ENCODE results near the gene EFTUD2.

The EFTUD2 gene

GRCh38 chr17:44847586-44847985 lies 51.7 kb downstream of the EFTUD2 start, which contains the start of gene HIGD1B:
Gene HIGD1B (plus strand): TSS chr17:44847883. CDS start chr17:44848153, 270 bp downstream.
- H3K4me3 ChIP-seq (ENCODE audit: low read length) = no peak within 1 kb of the TSS
- H3K9me3 ChIP-seq (ENCODE audit: control insufficient read depth, insufficient read depth, low read length) = no peaks in the 10 kb centered on the region
- peaks cover 8% of the 10 kb centered on the region; the same call in 1 of the 2 replicates for H3K36me3 ChIP-seq (ENCODE audit: control insufficient read depth, insufficient read depth, low read length)
- H3K27ac ChIP-seq (ENCODE audit: low read length) = no peak within 1 kb of the TSS
- no CpG with 5 or more reads among the region's 2 CpGs for WGBS (ENCODE audit: insufficient coverage, insufficient read length)
- no peaks in the 10 kb centered on the region for H3K27me3 ChIP-seq (ENCODE audit: control insufficient read depth, insufficient read depth, low read length)
- H3K4me1 ChIP-seq (ENCODE audit: control insufficient read depth, insufficient read depth, low read length) = peaks cover 9% of the 10 kb centered on the region
- DNase-seq (ENCODE audit: low read depth, low spot score) = no peak

DNA sequence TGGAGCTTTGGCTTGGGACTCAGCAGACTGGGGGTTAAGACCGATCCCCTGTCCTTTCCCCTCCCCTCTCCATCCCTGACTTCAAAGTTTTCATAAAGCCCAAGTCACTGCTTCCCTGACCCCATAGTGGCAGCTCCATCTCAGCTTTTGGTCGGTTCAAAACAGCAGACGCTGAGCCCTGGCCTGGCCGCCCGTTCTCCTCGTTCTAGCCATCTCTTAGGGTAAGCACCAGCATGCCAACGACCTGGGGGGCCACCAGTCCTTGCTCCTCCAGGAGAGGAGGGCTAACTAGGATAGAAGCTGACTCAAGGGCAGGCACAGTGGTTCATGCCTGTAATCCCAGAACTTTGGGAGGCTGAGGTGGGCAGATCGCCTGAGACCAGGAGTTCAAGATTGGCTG lies 53.0 kb downstream of the EFTUD2 start:
- Histone ChIP-seq H3K36me3 (ENCODE audit: control insufficient read depth, insufficient read depth, low read length) (peaks cover 4% of the 10 kb centered on the region; the same call in 1 of the 2 replicates), H3K27ac (ENCODE audit: low read length) (no peak overlapping the region), H3K4me3 (ENCODE audit: low read length) (no peak overlapping the region), H3K27me3 (ENCODE audit: control insufficient read depth, insufficient read depth, low read length) (no peaks in the 10 kb centered on the region), H3K9me3 (ENCODE audit: control insufficient read depth, insufficient read depth, low read length) (no peaks in the 10 kb centered on the region), H3K4me1 (ENCODE audit: control insufficient read depth, insufficient read depth, low read length) (peaks cover 9% of the 10 kb centered on the region)
- DNase-seq (ENCODE audit: low read depth, low spot score) = no peak
- no CpG with 5 or more reads among the region's 8 CpGs for WGBS (ENCODE audit: insufficient coverage, insufficient read length)

GRCh38 chr17:44844390-44844830 lies 54.8 kb downstream of the EFTUD2 start:
- no peak for DNase-seq (ENCODE audit: low read depth, low spot score)
- Histone ChIP-seq H3K4me3 (ENCODE audit: low read length) (no peak overlapping the region), H3K27ac (ENCODE audit: low read length) (no peak overlapping the region), H3K4me1 (ENCODE audit: control insufficient read depth, insufficient read depth, low read length) (peaks cover 9% of the 10 kb centered on the region), H3K27me3 (ENCODE audit: control insufficient read depth, insufficient read depth, low read length) (no peaks in the 10 kb centered on the region), H3K36me3 (ENCODE audit: control insufficient read depth, insufficient read depth, low read length) (no peaks in the 10 kb centered on the region), H3K9me3 (ENCODE audit: control insufficient read depth, insufficient read depth, low read length) (no peaks in the 10 kb centered on the region)
- no CpG with 5 or more reads among the region's 1 CpG for WGBS (ENCODE audit: insufficient coverage, insufficient read length)

- no peaks in the 10 kb centered on the region for H3K9me3 ChIP-seq (ENCODE audit: control insufficient read depth, insufficient read depth, low read length)
- H3K4me1 ChIP-seq (ENCODE audit: control insufficient read depth, insufficient read depth, low read length) = peaks cover 4% of the 10 kb centered on the region; the same call in 1 of the 2 replicates
- no peak overlapping the region for H3K27ac ChIP-seq (ENCODE audit: low read length)
- no peaks in the 10 kb centered on the region for H3K27me3 ChIP-seq (ENCODE audit: control insufficient read depth, insufficient read depth, low read length)
- no CpG with 5 or more reads among the region's 5 CpGs for WGBS (ENCODE audit: insufficient coverage, insufficient read length)
- H3K36me3 ChIP-seq (ENCODE audit: control insufficient read depth, insufficient read depth, low read length) = no peaks in the 10 kb centered on the region
- DNase-seq (ENCODE audit: low read depth, low spot score) = no peak
- no peak overlapping the region for H3K4me3 ChIP-seq (ENCODE audit: low read length)
These were observed 56.5 kb downstream of the EFTUD2 start for GRCh38 chr17:44842748-44843147.

DNA sequence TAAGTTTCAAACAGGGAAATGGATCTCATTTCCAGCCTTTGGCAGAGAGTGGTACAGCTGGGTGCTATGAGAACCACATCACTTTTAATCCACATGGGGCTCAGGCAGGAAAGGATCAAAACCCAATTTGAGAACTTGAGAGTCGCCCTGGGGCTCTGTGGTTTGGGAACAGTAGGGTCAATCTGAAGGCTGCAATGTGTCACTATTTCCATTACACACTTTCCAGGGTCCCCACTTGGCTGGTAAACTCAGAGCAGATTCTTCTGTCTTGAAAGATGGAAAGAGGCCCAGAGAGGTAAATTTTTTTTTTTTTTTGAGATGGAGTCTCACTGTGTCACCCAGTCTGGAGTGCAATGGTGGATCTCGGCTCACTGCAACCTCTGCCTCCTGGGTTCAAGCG lies 58.3 kb downstream of the EFTUD2 start:
- Histone ChIP-seq H3K36me3 (ENCODE audit: control insufficient read depth, insufficient read depth, low read length) (no peaks in the 10 kb centered on the region), H3K4me3 (ENCODE audit: low read length) (no peak overlapping the region), H3K4me1 (ENCODE audit: control insufficient read depth, insufficient read depth, low read length) (peaks cover 4% of the 10 kb centered on the region; the same call in 1 of the 2 replicates), H3K9me3 (ENCODE audit: control insufficient read depth, insufficient read depth, low read length) (no peaks in the 10 kb centered on the region), H3K27ac (ENCODE audit: low read length) (no peak overlapping the region), H3K27me3 (ENCODE audit: control insufficient read depth, insufficient read depth, low read length) (no peaks in the 10 kb centered on the region)
- no CpG with 5 or more reads among the region's 3 CpGs for WGBS (ENCODE audit: insufficient coverage, insufficient read length)
- no peak for DNase-seq (ENCODE audit: low read depth, low spot score)

DNA sequence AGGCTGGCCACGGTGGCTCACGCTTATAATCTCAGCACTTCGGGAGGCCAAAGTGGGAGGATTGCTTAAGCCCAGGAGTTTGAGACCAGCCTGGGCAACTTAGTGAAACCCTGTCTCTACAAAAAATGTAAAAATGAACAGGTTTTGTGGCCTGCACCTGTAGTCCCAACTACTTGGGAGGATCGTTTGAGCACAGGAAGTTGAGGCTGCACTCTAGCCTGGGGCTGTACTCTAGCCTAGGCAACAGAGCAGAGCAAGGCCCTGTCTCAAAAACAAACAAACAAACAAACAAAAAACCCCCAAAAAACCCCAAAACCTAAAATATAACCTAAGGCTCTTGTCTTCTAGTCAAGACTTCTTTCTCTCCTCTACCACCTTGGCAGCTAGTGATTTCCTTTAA lies 59.0 kb downstream of the EFTUD2 start:
- Histone ChIP-seq H3K4me3 (ENCODE audit: low read length) (no peak overlapping the region), H3K27me3 (ENCODE audit: control insufficient read depth, insufficient read depth, low read length) (no peaks in the 10 kb centered on the region), H3K36me3 (ENCODE audit: control insufficient read depth, insufficient read depth, low read length) (no peaks in the 10 kb centered on the region), H3K4me1 (ENCODE audit: control insufficient read depth, insufficient read depth, low read length) (peaks cover 4% of the 10 kb centered on the region; the same call in 1 of the 2 replicates), H3K27ac (ENCODE audit: low read length) (no peak overlapping the region), H3K9me3 (ENCODE audit: control insufficient read depth, insufficient read depth, low read length) (no peaks in the 10 kb centered on the region)
- DNase-seq (ENCODE audit: low read depth, low spot score) = no peak
- WGBS (ENCODE audit: insufficient coverage, insufficient read length) = no CpG with 5 or more reads among the region's 4 CpGs

GRCh38 chr17:44837196-44837595 lies 62.0 kb downstream of the EFTUD2 start:
- Histone ChIP-seq H3K27me3 (ENCODE audit: control insufficient read depth, insufficient read depth, low read length) (no peaks in the 10 kb centered on the region), H3K4me1 (ENCODE audit: control insufficient read depth, insufficient read depth, low read length) (no peaks in the 10 kb centered on the region), H3K36me3 (ENCODE audit: control insufficient read depth, insufficient read depth, low read length) (no peaks in the 10 kb centered on the region), H3K27ac (ENCODE audit: low read length) (no peak overlapping the region), H3K9me3 (ENCODE audit: control insufficient read depth, insufficient read depth, low read length) (no peaks in the 10 kb centered on the region), H3K4me3 (ENCODE audit: low read length) (no peak overlapping the region)
- no peak for DNase-seq (ENCODE audit: low read depth, low spot score)
- WGBS (ENCODE audit: insufficient coverage, insufficient read length) = no CpG with 5 or more reads among the region's 2 CpGs

- Histone ChIP-seq H3K27ac (ENCODE audit: low read length) (no peak overlapping the region), H3K4me3 (ENCODE audit: low read length) (no peak overlapping the region)
- no CpG with 5 or more reads among the region's 5 CpGs for WGBS (ENCODE audit: insufficient coverage, insufficient read length)
These were observed 66.4 kb downstream of the EFTUD2 start for GRCh38 chr17:44832805-44833204.

GRCh38 chr17:44831371-44831770 lies 67.9 kb downstream of the EFTUD2 start:
- Histone ChIP-seq H3K4me3 (ENCODE audit: low read length) (no peak overlapping the region), H3K27ac (ENCODE audit: low read length) (no peak overlapping the region), H3K36me3 (ENCODE audit: control insufficient read depth, insufficient read depth, low read length) (no peaks in the 10 kb centered on the region), H3K4me1 (ENCODE audit: control insufficient read depth, insufficient read depth, low read length) (no peaks in the 10 kb centered on the region), H3K9me3 (ENCODE audit: control insufficient read depth, insufficient read depth, low read length) (no peaks in the 10 kb centered on the region), H3K27me3 (ENCODE audit: control insufficient read depth, insufficient read depth, low read length) (no peaks in the 10 kb centered on the region)
- DNase-seq (ENCODE audit: low read depth, low spot score) = no peak
- no CpG with 5 or more reads among the region's 12 CpGs for WGBS (ENCODE audit: insufficient coverage, insufficient read length)

More at GRCh38 chr17:44832805-44833204, 66.4 kb downstream of the EFTUD2 start:
- Histone ChIP-seq H3K27me3 (ENCODE audit: control insufficient read depth, insufficient read depth, low read length) (no peaks in the 10 kb centered on the region), H3K4me1 (ENCODE audit: control insufficient read depth, insufficient read depth, low read length) (no peaks in the 10 kb centered on the region), H3K9me3 (ENCODE audit: control insufficient read depth, insufficient read depth, low read length) (no peaks in the 10 kb centered on the region), H3K36me3 (ENCODE audit: control insufficient read depth, insufficient read depth, low read length) (no peaks in the 10 kb centered on the region)
- DNase-seq (ENCODE audit: low read depth, low spot score) = no peak

DNA sequence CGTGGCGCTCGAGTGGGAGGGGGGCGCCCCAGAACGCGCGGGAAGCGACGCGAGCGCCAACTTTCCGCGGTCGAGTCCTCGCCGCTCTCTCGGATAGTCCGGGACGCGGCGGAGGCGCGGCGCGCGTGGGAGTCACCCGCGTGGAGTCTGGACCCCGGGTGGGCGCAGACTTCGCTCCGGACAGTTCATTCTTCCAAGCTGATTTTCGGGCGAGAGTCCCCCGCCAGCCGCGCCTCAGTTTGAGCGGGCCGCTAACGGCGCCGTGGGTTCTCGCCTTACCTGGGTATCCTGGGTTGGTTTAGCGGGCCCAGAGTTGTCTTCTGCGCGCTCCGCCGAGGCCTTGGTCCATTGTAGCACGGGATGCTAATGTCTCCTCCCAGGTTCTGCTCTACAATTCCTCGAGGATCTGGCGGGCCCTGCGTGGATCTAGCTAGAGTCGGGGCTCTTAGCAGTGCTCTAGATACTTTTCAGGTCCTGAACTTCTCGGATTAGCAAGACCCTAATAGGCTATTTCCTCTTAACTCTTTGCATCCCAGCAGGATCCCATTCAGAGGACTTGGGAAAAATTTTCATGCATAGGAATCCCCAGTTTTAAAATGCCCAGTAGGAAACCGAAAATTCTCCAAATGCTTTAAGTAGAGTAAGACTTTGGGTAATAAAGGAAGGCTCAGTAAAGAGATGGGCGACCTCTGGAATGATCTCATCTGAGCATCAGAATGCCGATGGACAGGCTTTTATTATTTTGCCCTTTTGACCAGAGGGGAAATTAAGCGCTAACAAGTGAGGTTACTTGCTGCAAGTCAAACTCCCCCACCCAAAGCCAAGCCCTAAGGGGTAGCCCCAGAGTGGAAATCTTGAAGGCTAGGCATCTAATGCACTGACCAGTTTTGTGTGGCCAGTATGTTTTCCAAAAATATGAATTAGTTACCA lies 68.6 kb downstream of the EFTUD2 start:
- WGBS (ENCODE audit: insufficient coverage, insufficient read length) = no CpG with 5 or more reads among the region's 58 CpGs
- peak; percentile 63 for DNase-seq (ENCODE audit: low read depth, low spot score)
- H3K27ac ChIP-seq (ENCODE audit: low read length) = no peak overlapping the region

More for the DNA sequence above, 68.6 kb downstream of the EFTUD2 start:
- Histone ChIP-seq H3K36me3 (ENCODE audit: control insufficient read depth, insufficient read depth, low read length) (no peaks in the 10 kb centered on the region), H3K9me3 (ENCODE audit: control insufficient read depth, insufficient read depth, low read length) (no peaks in the 10 kb centered on the region), H3K4me3 (ENCODE audit: low read length) (peak overlapping the region; percentile 96; the same call in 1 of the 2 replicates), H3K4me1 (ENCODE audit: control insufficient read depth, insufficient read depth, low read length) (no peaks in the 10 kb centered on the region), H3K27me3 (ENCODE audit: control insufficient read depth, insufficient read depth, low read length) (no peaks in the 10 kb centered on the region)
